Esophagus muscularis mucosa (tissue), 3 donors: ENCODE data around the gene PXDN.

Experiments
- POLR2A ChIP-seq: fragments of 450-650 bp; IDR thresholded peaks from one replicate; pipeline ENCODE4 v1.6.1; 2017; ENCODE audit warnings: antibody characterized with exemption, moderate library complexity, mild to moderate bottlenecking, low read depth
- TF ChIP-seq, protein P1 (sequence below), 3 experiments: fragments of 200-600 bp in 2 of 3; fragments of 450-650 bp in 1 of 3; sonication (generic) in 2 of 3; IDR thresholded peaks; one replicate each; pipeline ENCODE4 v1.5.1; 2017 to 2019; ENCODE audit warnings: antibody characterized with exemption in 3 of 3, mild to moderate bottlenecking in 2 of 3, moderate library complexity in 1 of 3

DNA sequence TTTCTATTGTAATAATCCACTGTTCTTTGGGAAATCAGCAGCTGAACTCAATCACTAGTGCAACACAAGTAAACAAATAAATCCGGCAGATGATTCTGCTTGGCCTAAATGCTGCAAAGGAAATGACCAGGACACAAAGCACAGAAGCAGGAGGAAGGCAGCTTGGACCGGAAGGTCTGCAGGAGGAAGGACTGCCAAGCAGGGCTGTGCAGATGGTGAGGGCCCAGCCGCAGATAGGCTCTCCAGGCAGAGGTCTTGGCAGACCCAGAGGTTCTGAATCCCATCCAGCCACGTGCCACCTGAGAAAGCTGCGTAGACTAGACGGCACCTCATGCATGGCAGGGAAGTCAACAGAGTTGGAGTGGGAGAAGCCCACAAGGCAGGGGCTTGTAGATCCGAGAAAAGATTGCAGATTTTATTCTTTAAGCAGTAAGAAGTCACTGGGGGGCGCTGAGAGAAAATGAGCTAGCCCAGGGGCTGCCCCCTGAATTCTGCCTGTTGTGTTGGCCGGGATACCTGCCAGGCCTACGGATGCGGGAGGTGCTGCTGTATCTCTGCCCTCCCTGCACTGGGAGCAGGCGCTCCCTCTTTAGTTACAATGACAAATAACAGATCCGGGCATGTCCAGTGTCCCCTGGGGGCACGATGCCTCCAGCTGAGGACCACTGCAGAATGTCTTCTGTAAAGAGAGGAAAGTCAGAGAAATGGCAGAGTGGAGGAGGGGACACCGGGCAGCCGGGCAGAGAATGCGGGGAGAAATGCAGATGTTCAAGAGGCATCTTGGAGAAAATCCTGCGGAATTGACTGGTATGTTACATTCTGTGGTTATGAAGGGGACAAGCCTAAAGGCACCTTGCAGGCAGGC is 153.5 kb downstream of the PXDN start:
- no peak for TF ChIP-seq POLR2A
- TF ChIP-seq, protein P1, sequence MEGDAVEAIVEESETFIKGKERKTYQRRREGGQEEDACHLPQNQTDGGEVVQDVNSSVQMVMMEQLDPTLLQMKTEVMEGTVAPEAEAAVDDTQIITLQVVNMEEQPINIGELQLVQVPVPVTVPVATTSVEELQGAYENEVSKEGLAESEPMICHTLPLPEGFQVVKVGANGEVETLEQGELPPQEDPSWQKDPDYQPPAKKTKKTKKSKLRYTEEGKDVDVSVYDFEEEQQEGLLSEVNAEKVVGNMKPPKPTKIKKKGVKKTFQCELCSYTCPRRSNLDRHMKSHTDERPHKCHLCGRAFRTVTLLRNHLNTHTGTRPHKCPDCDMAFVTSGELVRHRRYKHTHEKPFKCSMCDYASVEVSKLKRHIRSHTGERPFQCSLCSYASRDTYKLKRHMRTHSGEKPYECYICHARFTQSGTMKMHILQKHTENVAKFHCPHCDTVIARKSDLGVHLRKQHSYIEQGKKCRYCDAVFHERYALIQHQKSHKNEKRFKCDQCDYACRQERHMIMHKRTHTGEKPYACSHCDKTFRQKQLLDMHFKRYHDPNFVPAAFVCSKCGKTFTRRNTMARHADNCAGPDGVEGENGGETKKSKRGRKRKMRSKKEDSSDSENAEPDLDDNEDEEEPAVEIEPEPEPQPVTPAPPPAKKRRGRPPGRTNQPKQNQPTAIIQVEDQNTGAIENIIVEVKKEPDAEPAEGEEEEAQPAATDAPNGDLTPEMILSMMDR (IDR thresholded peaks at IDR 0.05), result no peak
